HG03469 (cell line): ENCODE data around the gene ZNF226.
A peak's percentile ranks its signal among the peaks of the same experiment; 100 is the strongest.
"Not testable (repeated sequence)": the region's sequence is repeated elsewhere in the genome, so short reads cannot be mapped to it uniquely, and the experiment has no call there.

Experiments used
- ATAC-seq: cut with Tn5 transposase; IDR thresholded peaks from one replicate; pipeline ENCODE4 v1.9.1; 2021; ENCODE audit warnings: mild to moderate bottlenecking, moderate library complexity, moderate number of reproducible peaks; ENCODE audit not compliant: unreplicated experiment

ZNF226 gene

GRCh38 chr19:44207126-44207803, 42.4 kb downstream of the ZNF226 start:
- peak; percentile 53 for ATAC-seq

DNA sequence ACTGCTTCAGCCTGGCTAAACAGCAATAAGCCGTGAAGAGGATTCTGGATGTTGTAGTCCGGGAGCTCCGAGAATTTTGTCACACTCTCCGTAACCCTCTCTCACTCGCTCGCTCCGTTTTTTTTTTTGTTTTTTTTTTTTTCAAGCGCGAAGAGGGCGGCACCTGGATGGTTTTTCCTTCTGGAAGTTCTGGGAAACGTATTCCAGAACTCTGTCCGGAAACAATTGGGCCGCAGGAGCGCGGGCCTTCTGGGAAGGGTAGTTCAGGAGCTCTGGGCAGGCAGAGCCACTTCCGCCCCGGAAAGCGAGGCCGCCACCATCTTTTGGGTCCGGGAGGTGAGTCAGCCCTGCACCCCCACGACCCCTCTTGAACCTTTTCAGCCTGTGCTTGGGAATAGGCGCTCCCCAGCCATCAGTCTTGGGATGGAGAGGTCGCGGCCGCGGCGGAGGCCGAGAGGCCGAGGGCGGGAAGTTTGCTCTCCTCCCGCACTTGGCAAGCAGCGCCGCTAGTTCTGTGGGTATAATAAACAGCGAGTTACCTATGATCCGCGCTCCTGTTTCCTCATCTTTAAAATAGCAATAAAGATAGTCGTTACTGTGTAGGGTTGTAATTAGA, 47.5 kb downstream of the ZNF226 start, which contains the start of gene ZNF227:
TSS of gene ZNF227 (plus strand) at position 283 of the 616 bp plus-strand sequence. CDS start 5,261 bp downstream, outside the sequence.
- ATAC-seq: no peak

DNA sequence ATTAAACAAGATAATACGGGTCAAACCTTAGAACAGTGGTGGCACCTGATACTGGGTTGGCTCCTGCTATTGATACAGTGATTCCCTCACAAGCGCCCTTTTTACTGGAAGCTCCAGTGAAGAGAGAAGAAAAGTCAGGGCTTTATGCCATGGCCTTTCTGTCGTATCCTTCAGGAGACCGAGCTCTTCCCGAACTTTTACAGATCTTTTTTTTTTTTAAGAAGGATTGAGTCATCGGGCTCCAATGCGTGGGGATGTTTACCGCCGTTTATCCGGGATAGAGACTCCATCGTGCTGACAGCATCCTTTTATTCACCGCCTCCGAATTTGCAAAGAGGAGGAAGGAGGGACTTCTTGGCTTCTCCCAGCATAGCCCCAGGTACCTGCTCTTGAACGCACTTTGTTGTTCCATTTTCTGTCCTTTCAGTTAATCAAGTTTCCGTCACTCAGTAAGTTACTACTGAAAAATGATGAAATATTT, 48.0 kb downstream of the ZNF226 start:
- ATAC-seq: no peak

DNA sequence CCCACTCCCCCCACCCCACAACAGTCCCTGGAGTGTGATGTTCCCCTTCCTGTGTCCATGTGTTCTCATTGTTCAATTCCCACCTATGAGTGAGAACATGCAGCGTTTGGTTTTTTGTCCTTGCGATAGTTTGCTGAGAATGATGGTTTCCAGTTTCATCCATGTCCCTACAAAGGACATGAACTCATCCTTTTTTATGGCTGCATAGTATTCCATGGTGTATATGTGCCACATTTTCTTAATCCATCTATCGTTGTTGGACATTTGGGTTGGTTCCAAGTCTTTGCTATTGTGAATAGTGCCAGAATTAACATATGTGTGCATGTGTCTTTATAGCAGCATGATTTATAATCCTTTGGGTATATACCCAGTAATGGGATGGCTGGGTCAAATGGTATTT, 55.0 kb downstream of the ZNF226 start:
- not testable (repeated sequence) for ATAC-seq

DNA sequence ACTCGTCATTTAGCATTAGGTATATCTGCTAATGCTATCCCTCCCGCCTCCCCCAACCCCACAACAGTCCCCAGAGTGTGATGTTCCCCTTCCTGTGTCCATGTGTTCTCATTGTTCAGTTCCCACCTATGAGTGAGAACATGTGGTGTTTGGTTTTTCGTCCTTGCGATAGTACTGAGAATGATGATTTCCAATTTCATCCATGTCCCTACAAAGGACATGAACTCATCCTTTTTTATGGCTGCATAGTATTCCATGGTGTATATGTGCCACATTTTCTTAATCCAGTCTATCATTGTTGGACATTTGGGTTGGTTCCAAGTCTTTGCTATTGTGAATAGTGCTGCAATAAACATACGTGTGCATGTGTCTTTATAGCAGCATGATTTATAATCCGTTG, 55.9 kb downstream of the ZNF226 start:
- ATAC-seq: not testable (repeated sequence)

GRCh38 chr19:44221291-44221690, 56.4 kb downstream of the ZNF226 start:
- ATAC-seq: not testable (repeated sequence)
